Right lobe of liver (tissue), 4 donors: Measurements from ENCODE around the gene MRPL53.

Experiments
- CTCF ChIP-seq, 4 donors: fragments of 200-600 bp in 3 of 4; fragments of 450-650 bp in 1 of 4; IDR thresholded peaks; one replicate each; pipeline versions ENCODE4 v1.5.1 to v1.8.0; 2016 to 2022; ENCODE audit warnings: antibody characterized with exemption in 4 of 4, mild to moderate bottlenecking in 2 of 4
- POLR2A ChIP-seq: fragments of 450-650 bp; IDR thresholded peaks from one replicate; pipeline ENCODE4 v1.6.1; 2017; ENCODE audit warnings: antibody characterized with exemption, mild to moderate bottlenecking
- donor health status: DM: no; HTN: no; CAD: no.
- donor health status: DM: no; HTN: no; CAD: no.
- donor health status: DM: no; HTN: yes; CAD: no.

GRCh38 chr2:74511104-74511989 is 38.9 kb upstream of the MRPL53 start:
- no peak for TF ChIP-seq CTCF (IDR thresholded peaks at IDR 0.05)
- no peak for TF ChIP-seq POLR2A
